Common myeloid progenitor, CD34-positive (primary cell): Measurements from ENCODE around the gene XIRP1.
A peak's percentile ranks its signal among the peaks of the same experiment; 100 is the strongest.

ENCODE experiments used
- CTCF ChIA-PET: fragments of 350-600 bp; sonication (Branson Sonifier 250); formaldehyde crosslinking; loops from one replicate; lab custom pipeline; 2021; ENCODE audit warnings: antibody characterized with exemption; lab: Charles Lee
- POLR2A ChIA-PET: fragments of 350-600 bp; sonication (Branson Sonifier 250); formaldehyde crosslinking; loops from one replicate; lab custom pipeline; 2021; ENCODE audit warnings: antibody characterized with exemption; lab: Charles Lee
- DNase-seq, 3 donors: peaks; one replicate each; pipeline versions ENCODE4 v3.0.0 to v3.0.0-alpha.2; 2013
- H3K27ac ChIP-seq, 2 experiments: 1 replicate in 1 of 2; 2 replicates in 1 of 2; pipeline ENCODE4 v1.7.0; 2013; ENCODE audit warnings: inconsistent platforms in 2 of 2, low read length in 2 of 2, mild to moderate bottlenecking in 2 of 2, low read depth in 1 of 2, moderate library complexity in 1 of 2; ENCODE audit not compliant: severe bottlenecking in 2 of 2, insufficient read depth in 1 of 2, poor library complexity in 1 of 2
- H3K27me3 ChIP-seq, 5 experiments: replicated peaks in 2 of 5; 1 replicate in 3 of 5; 2 replicates in 2 of 5; pipeline versions ENCODE4 v1.6.1 to v1.7.0; 2013; ENCODE audit warnings: low read length in 4 of 5, mild to moderate bottlenecking in 2 of 5, moderate library complexity in 2 of 5, inconsistent platforms in 1 of 5; ENCODE audit not compliant: insufficient read depth in 5 of 5, control insufficient read depth in 4 of 5
- H3K36me3 ChIP-seq, 4 experiments: 1 replicate in 2 of 4; 2 replicates in 2 of 4; pipeline versions ENCODE4 v1.6.1 to v1.7.0; 2013; ENCODE audit warnings: low read length in 3 of 4, control low read depth in 1 of 4, mild to moderate bottlenecking in 1 of 4; ENCODE audit not compliant: control insufficient read depth in 4 of 4, insufficient read depth in 4 of 4
- H3K4me1 ChIP-seq, 4 experiments: 1 replicate in 3 of 4; 2 replicates in 1 of 4; pipeline versions ENCODE4 v1.6.1 to v1.7.1; 2013; ENCODE audit warnings: low read length in 3 of 4, mild to moderate bottlenecking in 3 of 4, control low read depth in 1 of 4, inconsistent platforms in 1 of 4, moderate library complexity in 1 of 4; ENCODE audit not compliant: control insufficient read depth in 4 of 4, insufficient read depth in 4 of 4; ENCODE audit errors: control extremely low read depth in 1 of 4
- H3K4me3 ChIP-seq, 7 experiments: 1 replicate in 4 of 7; 2 replicates in 3 of 7; pipeline versions ENCODE4 v1.5.1 to v1.7.0; 2013; ENCODE audit warnings: mild to moderate bottlenecking in 7 of 7, low read length in 6 of 7, moderate library complexity in 6 of 7, inconsistent platforms in 2 of 7, low read depth in 2 of 7, control low read depth in 1 of 7; ENCODE audit not compliant: insufficient read depth in 4 of 7, control insufficient read depth in 1 of 7; ENCODE audit errors: extremely low read depth in 1 of 7
- H3K9me3 ChIP-seq, 5 experiments: 1 replicate in 4 of 5; 2 replicates in 1 of 5; pipeline versions ENCODE4 v1.6.1 to v1.7.1; 2013; ENCODE audit warnings: low read length in 4 of 5, mild to moderate bottlenecking in 2 of 5, inconsistent platforms in 1 of 5, low read depth in 1 of 5, moderate library complexity in 1 of 5; ENCODE audit not compliant: control insufficient read depth in 4 of 5, insufficient read depth in 2 of 5; ENCODE audit errors: control extremely low read depth in 1 of 5
- WGBS: methylation state at CpG from one replicate; pipeline ENCODE4 v1.1.5; 2013; ENCODE audit not compliant: insufficient coverage; 5-methylcytosine and 5-hydroxymethylcytosine counted together

XIRP1 gene

GRCh38 chr3:39150148-39150802 lies 42.1 kb downstream of the XIRP1 start:
- Histone ChIP-seq H3K4me1 (peaks cover 25 to 86% (median 76%) of the 10 kb centered on the region in 4 experiments), H3K4me3 (peak overlapping the region in 5 of 7 experiments; percentile 69 to 92 (median 86)), H3K27me3 (no peaks in the 10 kb centered on the region), H3K27ac (peak overlapping the region in 1 of 2 experiments; percentile 87), H3K9me3 (no peaks in the 10 kb centered on the region), H3K36me3 (peaks cover 0 to 12% (median 12%) of the 10 kb centered on the region in 4 experiments)
- ChIA-PET CTCF (interaction anchor here (0.7 to 2.4 kb wide), 15 partner anchors 8 to 141 kb away, joined by 3 to 13 read pairs (median 4); partner anchors contain the start of gene XIRP1), POLR2A (interaction anchor here (2.1 kb wide), 1 partner anchor 41 kb away, joined by 4 read pairs; no protein-coding TSS in a partner anchor)
- 31% methylated on average over 4 of the region's 5 CpGs for WGBS
- DNase-seq: peak in 2 of 3 donors; percentile 33 to 34

GRCh38 chr3:39149498-39150147 lies 42.8 kb downstream of the XIRP1 start:
- Histone ChIP-seq H3K27ac (peak overlapping the region; percentile 87 to 96), H3K9me3 (no peaks in the 10 kb centered on the region), H3K27me3 (no peaks in the 10 kb centered on the region), H3K4me3 (peak overlapping the region in 5 of 7 experiments; percentile 33 to 92 (median 86)), H3K4me1 (peaks cover 25 to 87% (median 77%) of the 10 kb centered on the region in 4 experiments), H3K36me3 (peaks cover 0 to 19% (median 18%) of the 10 kb centered on the region in 4 experiments)
- WGBS: 100% methylated on average over 2 of the region's 3 CpGs
- ChIA-PET POLR2A (interaction anchor here (2.1 kb wide), 1 partner anchor 41 kb away, joined by 4 read pairs; no protein-coding TSS in a partner anchor), CTCF (interaction anchor here (0.8 to 2.4 kb wide), 11 partner anchors 9 to 139 kb away, joined by 3 to 13 read pairs (median 4); no protein-coding TSS in a partner anchor)
- no peak for DNase-seq

GRCh38 chr3:39149059-39149455 lies 43.3 kb downstream of the XIRP1 start:
- ChIA-PET CTCF (interaction anchor here (0.7 to 2.4 kb wide), 8 partner anchors 8 to 139 kb away, joined by 3 to 13 read pairs (median 4); no protein-coding TSS in a partner anchor), POLR2A (interaction anchor here (2.1 kb wide), 1 partner anchor 40 kb away, joined by 4 read pairs; no protein-coding TSS in a partner anchor)
- 20% methylated on average over 1 of the region's 4 CpGs for WGBS

GRCh38 chr3:39148435-39149058 lies 43.8 kb downstream of the XIRP1 start:
- ChIA-PET POLR2A (interaction anchor here (2.0 to 2.1 kb wide), 2 partner anchors 22 to 40 kb away, joined by 4 to 14 read pairs; no protein-coding TSS in a partner anchor), CTCF (interaction anchor here (0.7 to 3.5 kb wide), 8 partner anchors 11 to 86 kb away, joined by 3 to 29 read pairs (median 6); no protein-coding TSS in a partner anchor)
- no peaks in the 10 kb centered on the region for H3K27me3 ChIP-seq
- peak overlapping the region; percentile 95 to 96 for H3K27ac ChIP-seq
- peak overlapping the region in 6 of 7 experiments; percentile 19 to 72 (median 46) for H3K4me3 ChIP-seq
- H3K36me3 ChIP-seq: peaks cover 3 to 29% (median 29%) of the 10 kb centered on the region in 4 experiments
- peaks cover 25 to 81% (median 73%) of the 10 kb centered on the region in 4 experiments for H3K4me1 ChIP-seq
- 23% methylated on average over 7 of the region's 9 CpGs for WGBS
- DNase-seq: peak in 2 of 3 donors; percentile 50 to 85
- no peaks in the 10 kb centered on the region for H3K9me3 ChIP-seq

More at GRCh38 chr3:39149059-39149455, 43.3 kb downstream of the XIRP1 start:
- no peak for DNase-seq
- Histone ChIP-seq H3K27ac (peak overlapping the region; percentile 95 to 96), H3K36me3 (peaks cover 3 to 24% (median 24%) of the 10 kb centered on the region in 4 experiments), H3K27me3 (no peaks in the 10 kb centered on the region), H3K4me3 (peak overlapping the region in 4 of 7 experiments; percentile 19 to 89 (median 44)), H3K4me1 (peaks cover 25 to 82% (median 75%) of the 10 kb centered on the region in 4 experiments), H3K9me3 (no peaks in the 10 kb centered on the region)

- H3K27me3 ChIP-seq: no peaks in the 10 kb centered on the region
- CTCF ChIA-PET: interaction anchor here (0.7 to 3.5 kb wide), 7 partner anchors 8 to 32 kb away, joined by 3 to 29 read pairs (median 4); no protein-coding TSS in a partner anchor
- H3K4me3 ChIP-seq: peak overlapping the region in 6 of 7 experiments; percentile 45 to 72 (median 53)
- WGBS: 3% methylated on average over 7 of the region's 9 CpGs
- H3K4me1 ChIP-seq: peaks cover 25 to 79% (median 73%) of the 10 kb centered on the region in 4 experiments
- POLR2A ChIA-PET: interaction anchor here (0.7 to 2.1 kb wide), 5 partner anchors 21 to 43 kb away, joined by 3 to 14 read pairs (median 5); no protein-coding TSS in a partner anchor
- no peaks in the 10 kb centered on the region for H3K9me3 ChIP-seq
- H3K36me3 ChIP-seq: peaks cover 9 to 36% (median 35%) of the 10 kb centered on the region in 4 experiments
- H3K27ac ChIP-seq: peak overlapping the region; percentile 95 to 96
- peak; percentile 65 to 96 (median 95) for DNase-seq
Observed at GRCh38 chr3:39147711-39148434, 44.5 kb downstream of the XIRP1 start.
